Adrenal gland (tissue), 12 donors: Measurements from ENCODE around the gene ADARB2. TPM values are rescaled to one million over a fixed set of nuclear protein-coding genes. Genes with fewer than 3 reads are reported as not detected.

Source experiments
- DNase-seq, 7 donors: peaks; one replicate each; pipeline ENCODE4 v3.0.0-alpha.2; 2019 to 2020
- H3K27ac ChIP-seq, 5 donors: fragments of 200-600 bp; sonication (generic) in 4 of 5; 1 replicate in 3 of 5; 2 replicates in 2 of 5; pipeline versions ENCODE4 v1.5.1 to v1.8.0; 2016 to 2020; ENCODE audit warnings: mild to moderate bottlenecking in 1 of 5
- H3K27me3 ChIP-seq: fragments of 200-600 bp; 2 replicates; pipeline ENCODE4 v1.8.0; 2021
- H3K36me3 ChIP-seq, 2 donors: fragments of 200-600 bp; replicated peaks in 1 of 2; 1 replicate in 1 of 2; 2 replicates in 1 of 2; pipeline versions ENCODE4 v1.5.1 to v1.8.0; 2018 to 2022
- H3K4me1 ChIP-seq, 2 donors: fragments of 200-600 bp; replicated peaks in 1 of 2; 1 replicate in 1 of 2; 2 replicates in 1 of 2; pipeline versions ENCODE4 v1.5.1 to v1.8.0; 2018 to 2021
- H3K4me3 ChIP-seq, 4 donors: fragments of 200-600 bp; sonication (generic) in 3 of 4; one replicate each; pipeline ENCODE4 v1.5.1; 2016 to 2018
- H3K9me3 ChIP-seq, 3 donors: fragments of 200-600 bp; sonication (generic) in 1 of 3; replicated peaks in 1 of 3; 1 replicate in 2 of 3; 2 replicates in 1 of 3; pipeline versions ENCODE4 v1.5.1 to v1.8.0; 2016 to 2021
- POLR2A ChIP-seq, 2 donors: fragments of 450-650 bp; IDR thresholded peaks; one replicate each; pipeline ENCODE4 v1.6.1; 2017; ENCODE audit warnings: antibody characterized with exemption in 2 of 2, mild to moderate bottlenecking in 2 of 2, moderate library complexity in 1 of 2
- WGBS, 4 donors: extraction: QIAGEN DNeasy Blood & Tissue Kit in 2 of 4; methylation state at CpG; one replicate each; pipeline versions ENCODE4 v1.1.5 to v1.1.7; 2013 to 2017; 5-methylcytosine and 5-hydroxymethylcytosine counted together
- intact Hi-C, 2 donors: fragments of 100-400 bp; cut with DNase I; formaldehyde crosslinking; loops; one replicate each; pipeline versions ENCODE4 v1.14.1 to v1.15.0; 2022 to 2023
- polyA plus RNA-seq, 3 donors: library from polyadenylated mRNA; stranded (reverse); fragments of 200-250 nt in 2 of 3; fragments of 350-450 nt in 1 of 3; fragmentation: Illumina TruSeq in 1 of 3; extraction: RNeasy Lipid Tissue Mini Kit (QIAGEN cat#74804) in 1 of 3; gene quantifications; one replicate each; pipeline ENCODE4 v1.2.3, GENCODE V29; 2013 to 2014
- total RNA-seq, 9 donors: library from RNA; depleted of rRNA in 4 of 9; stranded (reverse); fragments of >200 nt in 4 of 9; fragments of 120-200 nt in 1 of 9; fragmentation: NEBNext Ultra II Directional in 1 of 9; extraction: Animal tissue kit (Norgen Biotek cat#: 25700) in 1 of 9; gene quantifications; one replicate each; pipeline versions ENCODE4 v1.1.0 to v1.2.4, GENCODE V29; 2013 to 2023
- TF ChIP-seq, protein P1 (sequence below), 6 experiments: fragments of 450-650 bp in 4 of 6; fragments of 200-600 bp in 2 of 6; sonication (generic) in 1 of 6; IDR thresholded peaks; 1 replicate in 5 of 6; 2 replicates in 1 of 6; pipeline versions ENCODE4 v1.5.1 to v1.8.0; 2016 to 2021; ENCODE audit warnings: antibody characterized with exemption in 6 of 6, mild to moderate bottlenecking in 2 of 6, moderate library complexity in 1 of 6
- donor health status: healthy with polysubstance abuse.
- donor health status: Bipolar disorder and iron deficiency.
- donor health status: DM: yes; HTN: yes; CAD: no.
- donor health status: DM: no; HTN: no; CAD: no.
- donor health status: DM: no; HTN: no; CAD: no.
- donor health status: DM: yes; HTN: yes; CAD: no.

Gene ADARB2
- total and polyA plus RNA-seq, 12 donors, result 0.14 to 3.1 (median 0.91) TPM

- DNase-seq, result no peak
- intact Hi-C loops, result no loop called here
- Histone ChIP-seq H3K36me3 (no peaks in the 10 kb centered on the region), H3K9me3 (no peaks in the 10 kb centered on the region), H3K4me1 (no peaks in the 10 kb centered on the region), H3K4me3 (no peak overlapping the region), H3K27ac (no peak overlapping the region), H3K27me3 (no peaks in the 10 kb centered on the region)
- TF ChIP-seq, protein P1, sequence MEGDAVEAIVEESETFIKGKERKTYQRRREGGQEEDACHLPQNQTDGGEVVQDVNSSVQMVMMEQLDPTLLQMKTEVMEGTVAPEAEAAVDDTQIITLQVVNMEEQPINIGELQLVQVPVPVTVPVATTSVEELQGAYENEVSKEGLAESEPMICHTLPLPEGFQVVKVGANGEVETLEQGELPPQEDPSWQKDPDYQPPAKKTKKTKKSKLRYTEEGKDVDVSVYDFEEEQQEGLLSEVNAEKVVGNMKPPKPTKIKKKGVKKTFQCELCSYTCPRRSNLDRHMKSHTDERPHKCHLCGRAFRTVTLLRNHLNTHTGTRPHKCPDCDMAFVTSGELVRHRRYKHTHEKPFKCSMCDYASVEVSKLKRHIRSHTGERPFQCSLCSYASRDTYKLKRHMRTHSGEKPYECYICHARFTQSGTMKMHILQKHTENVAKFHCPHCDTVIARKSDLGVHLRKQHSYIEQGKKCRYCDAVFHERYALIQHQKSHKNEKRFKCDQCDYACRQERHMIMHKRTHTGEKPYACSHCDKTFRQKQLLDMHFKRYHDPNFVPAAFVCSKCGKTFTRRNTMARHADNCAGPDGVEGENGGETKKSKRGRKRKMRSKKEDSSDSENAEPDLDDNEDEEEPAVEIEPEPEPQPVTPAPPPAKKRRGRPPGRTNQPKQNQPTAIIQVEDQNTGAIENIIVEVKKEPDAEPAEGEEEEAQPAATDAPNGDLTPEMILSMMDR (IDR thresholded peaks at IDR 0.05), result no peak
- TF ChIP-seq POLR2A (IDR thresholded peaks at IDR 0.05), result no peak
- 43 to 54% (median 44%) methylated on average over 4 of the region's 4 CpGs for WGBS, 4 donors
Observed at GRCh38 chr10:1448252-1448930, 288.9 kb downstream of the ADARB2 start.

GRCh38 chr10:1444826-1445225, 292.5 kb downstream of the ADARB2 start:
- Histone ChIP-seq H3K27ac (no peak overlapping the region), H3K4me3 (no peak overlapping the region), H3K27me3 (no peaks in the 10 kb centered on the region), H3K36me3 (no peaks in the 10 kb centered on the region), H3K9me3 (no peaks in the 10 kb centered on the region), H3K4me1 (no peaks in the 10 kb centered on the region)
- TF ChIP-seq, protein P1 (IDR thresholded peaks at IDR 0.05), result no peak
- TF ChIP-seq POLR2A (IDR thresholded peaks at IDR 0.05), result no peak
- WGBS, 4 donors, result 75 to 93% (median 79%) methylated on average over 2 of the region's 2 CpGs
- intact Hi-C loops, result no loop called here
- DNase-seq, result no peak

DNA sequence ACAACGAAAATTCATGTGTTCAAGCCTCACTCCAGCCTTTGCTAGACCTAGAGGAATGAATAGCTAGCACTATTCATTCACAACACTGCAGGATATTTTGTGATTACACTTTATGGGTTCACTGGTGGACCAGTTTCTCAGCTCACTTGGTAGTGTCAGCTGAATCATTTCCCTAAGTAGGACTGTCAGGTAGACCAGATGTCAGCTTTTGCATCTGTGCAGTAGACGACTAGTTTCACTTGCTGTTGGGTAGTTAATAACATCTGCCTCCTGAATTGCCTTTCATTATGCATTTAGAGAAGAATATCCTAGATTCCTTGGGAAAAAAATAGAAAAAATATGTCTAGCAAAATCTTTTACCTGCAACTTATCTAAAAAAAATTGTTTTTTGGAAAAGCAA, 296.4 kb downstream of the ADARB2 start:
- no peak for TF ChIP-seq POLR2A (IDR thresholded peaks at IDR 0.05)
- TF ChIP-seq, protein P1 (IDR thresholded peaks at IDR 0.05), result no peak
- WGBS, 4 donors, result 54 to 64% (median 62%) methylated on average over 2 of the region's 2 CpGs
- Histone ChIP-seq H3K4me1 (no peaks in the 10 kb centered on the region), H3K36me3 (no peaks in the 10 kb centered on the region), H3K9me3 (no peaks in the 10 kb centered on the region), H3K4me3 (no peak overlapping the region), H3K27ac (no peak overlapping the region), H3K27me3 (no peaks in the 10 kb centered on the region)
- DNase-seq, result no peak
- intact Hi-C loops, result no loop called here

DNA sequence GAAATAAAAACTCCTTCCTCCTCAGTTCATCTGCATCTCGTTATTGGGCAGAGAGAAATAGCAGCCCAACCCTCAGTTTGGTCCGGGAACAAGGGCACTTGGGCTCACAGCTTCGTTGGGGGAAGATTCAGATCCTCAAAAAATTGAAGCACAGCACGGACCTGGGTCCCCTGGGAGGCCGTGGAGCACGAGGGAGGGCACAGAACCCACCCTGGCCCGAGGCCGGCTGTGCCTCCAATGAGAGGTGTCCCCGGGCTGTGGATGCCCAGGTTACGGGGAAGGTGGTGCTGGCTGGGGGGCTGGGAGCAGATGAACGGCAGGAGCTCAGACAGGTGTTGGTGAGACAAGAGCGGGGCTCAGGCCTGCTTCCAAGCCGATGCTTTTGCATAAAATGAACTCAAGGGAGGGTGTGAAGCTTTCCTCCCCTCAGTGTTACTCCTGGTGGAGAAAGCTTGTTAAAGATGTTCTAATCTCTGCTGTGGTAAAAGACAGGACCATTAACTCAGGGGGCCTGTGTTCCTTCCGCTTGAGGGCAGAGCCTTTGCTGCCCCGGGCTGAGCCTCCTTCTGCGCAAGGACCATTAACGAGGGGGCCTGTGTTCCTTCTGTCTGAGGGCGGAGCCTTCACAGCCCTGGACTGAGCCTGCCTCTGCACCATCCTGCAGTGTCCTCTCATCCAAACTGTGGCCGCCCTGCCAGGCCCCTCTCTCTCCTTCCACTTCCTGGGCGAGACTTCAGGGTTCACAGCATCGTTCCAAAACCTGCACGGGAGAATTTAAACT, 302.2 kb downstream of the ADARB2 start:
- TF ChIP-seq POLR2A (IDR thresholded peaks at IDR 0.05), result no peak
- TF ChIP-seq, protein P1 (IDR thresholded peaks at IDR 0.05), result no peak
- no peak for DNase-seq
- Histone ChIP-seq H3K9me3 (no peaks in the 10 kb centered on the region), H3K4me1 (no peaks in the 10 kb centered on the region), H3K36me3 (no peaks in the 10 kb centered on the region), H3K4me3 (no peak overlapping the region), H3K27ac (no peak overlapping the region), H3K27me3 (no peaks in the 10 kb centered on the region)
- WGBS, 4 donors, result 51 to 66% (median 61%) methylated on average over 11 to 22 of the region's 22 CpGs
- intact Hi-C loops, result no loop called here
